Mesendoderm (in vitro differentiated cells): ENCODE results near the gene MYMX.
A peak's percentile ranks its signal among the peaks of the same experiment; 100 is the strongest.
"Not testable (repeated sequence)": the region's sequence is repeated elsewhere in the genome, so short reads cannot be mapped to it uniquely, and the experiment has no call there.

Experiments used
- DNase-seq: peaks from one replicate; pipeline ENCODE4 v3.0.0; 2013
- H2AK5ac ChIP-seq: 2 replicates; pipeline ENCODE4 v1.6.1; 2013; ENCODE audit warnings: low read length, inconsistent platforms
- H2BK120ac ChIP-seq: 2 replicates; pipeline ENCODE4 v1.6.1; 2013; ENCODE audit warnings: low read depth, mild to moderate bottlenecking, low read length, moderate library complexity, mixed read lengths
- H2BK15ac ChIP-seq: replicated peaks from 2 replicates; pipeline ENCODE4 v1.6.1; 2013; ENCODE audit warnings: low read depth, mild to moderate bottlenecking, moderate library complexity
- H2BK5ac ChIP-seq: 2 replicates; pipeline ENCODE4 v1.6.1; 2013; ENCODE audit warnings: low read length, inconsistent platforms
- H3K18ac ChIP-seq: 2 replicates; pipeline ENCODE4 v1.6.1; 2013; ENCODE audit warnings: mild to moderate bottlenecking, low read length, mixed read lengths
- H3K23ac ChIP-seq: one replicate; pipeline ENCODE4 v1.6.1; 2013; ENCODE audit warnings: low read length
- H3K27ac ChIP-seq: 2 replicates; pipeline ENCODE4 v1.5.1; 2013; ENCODE audit warnings: low read depth, mild to moderate bottlenecking, inconsistent platforms, low read length, moderate library complexity
- H3K27me3 ChIP-seq: 2 replicates; pipeline ENCODE4 v1.6.1; 2013; ENCODE audit warnings: low read length, control low read depth, mild to moderate bottlenecking, inconsistent platforms; ENCODE audit not compliant: insufficient read depth, poor library complexity
- H3K36me3 ChIP-seq: 2 replicates; pipeline ENCODE4 v1.6.1; 2013; ENCODE audit warnings: low read length, inconsistent platforms; ENCODE audit not compliant: control insufficient read depth, insufficient read depth
- H3K4ac ChIP-seq: one replicate; pipeline ENCODE4 v1.6.1; 2013; ENCODE audit warnings: low read depth, mild to moderate bottlenecking, low read length, moderate library complexity
- H3K4me1 ChIP-seq: 2 replicates; pipeline ENCODE4 v1.6.1; 2013; ENCODE audit warnings: low read depth, low read length, inconsistent platforms; ENCODE audit not compliant: control insufficient read depth
- H3K4me2 ChIP-seq: 2 replicates; pipeline ENCODE4 v1.6.1; 2013; ENCODE audit warnings: low read length
- H3K4me3 ChIP-seq: 2 replicates; pipeline ENCODE4 v1.5.1; 2013; ENCODE audit warnings: mild to moderate bottlenecking, low read length
- H3K56ac ChIP-seq: one replicate; pipeline ENCODE4 v1.6.1; 2013; ENCODE audit warnings: low read length
- H3K79me1 ChIP-seq: 2 replicates; pipeline ENCODE4 v1.6.1; 2013; ENCODE audit warnings: low read length, inconsistent platforms
- H3K79me2 ChIP-seq: 2 replicates; pipeline ENCODE4 v1.6.1; 2013; ENCODE audit warnings: mild to moderate bottlenecking, low read length; ENCODE audit not compliant: control insufficient read depth, insufficient read depth
- H3K9ac ChIP-seq: 2 replicates; pipeline ENCODE4 v1.6.1; 2013; ENCODE audit warnings: low read length, inconsistent platforms
- H4K5ac ChIP-seq: one replicate; pipeline ENCODE4 v1.6.1; 2013; ENCODE audit warnings: low read length
- H4K8ac ChIP-seq: one replicate; pipeline ENCODE4 v1.6.1; 2013; ENCODE audit warnings: low read depth, mild to moderate bottlenecking, control low read depth, low read length, moderate library complexity
- WGBS: extraction: QIAGEN DNeasy Blood & Tissue Kit; methylation state at CpG from one replicate; pipeline ENCODE4 v1.1.7; 2013; ENCODE audit warnings: low lambda C conversion rate, missing lambda C conversion rate; ENCODE audit not compliant: insufficient coverage; ENCODE audit errors: extremely low coverage; 5-methylcytosine and 5-hydroxymethylcytosine counted together

MYMX gene

GRCh38 chr6:44190715-44191114, 26.0 kb upstream of the MYMX start:
- no peaks in the 10 kb centered on the region for H3K27me3 ChIP-seq
- no CpG with 5 or more reads among the region's 2 CpGs for WGBS
- H3K36me3 ChIP-seq, result no peaks in the 10 kb centered on the region
- no peaks in the 10 kb centered on the region for H3K79me2 ChIP-seq
- no peak overlapping the region for H3K56ac ChIP-seq
- H2BK15ac ChIP-seq, result no peak overlapping the region
- H4K5ac ChIP-seq, result no peak overlapping the region
- H3K4me1 ChIP-seq, result peaks cover 10% of the 10 kb centered on the region
- H3K4ac ChIP-seq, result no peak overlapping the region
- no peak overlapping the region for H2BK5ac ChIP-seq
- no peak overlapping the region for H3K23ac ChIP-seq
- DNase-seq, result no peak
- H2BK120ac ChIP-seq, result no peak overlapping the region
- H3K27ac ChIP-seq, result no peak overlapping the region
- H3K9ac ChIP-seq, result no peak overlapping the region
- H3K18ac ChIP-seq, result no peak overlapping the region
- H4K8ac ChIP-seq, result no peak overlapping the region
- no peaks in the 10 kb centered on the region for H3K79me1 ChIP-seq
- H2AK5ac ChIP-seq, result no peak overlapping the region
- no peak overlapping the region for H3K4me2 ChIP-seq
- no peak overlapping the region for H3K4me3 ChIP-seq

GRCh38 chr6:44192428-44193041, 24.2 kb upstream of the MYMX start:
- Histone ChIP-seq H3K4me1 (peaks cover 8% of the 10 kb centered on the region), H4K5ac (peak overlapping the region; percentile 59), H3K79me1 (no peaks in the 10 kb centered on the region), H3K4me3 (no peak overlapping the region), H3K4me2 (peak overlapping the region; percentile 32), H3K4ac (no peak overlapping the region), H3K56ac (peak overlapping the region; percentile 84), H3K9ac (peak overlapping the region; percentile 32), H3K79me2 (no peaks in the 10 kb centered on the region), H4K8ac (no peak overlapping the region), H3K27me3 (no peaks in the 10 kb centered on the region), H3K18ac (no peak overlapping the region), H2BK120ac (no peak overlapping the region), H2AK5ac (no peak overlapping the region), H2BK15ac (no peak overlapping the region), H3K27ac (no peak overlapping the region), H3K23ac (no peak overlapping the region), H3K36me3 (no peaks in the 10 kb centered on the region), H2BK5ac (peak overlapping the region; percentile 31)
- no CpG with 5 or more reads among the region's 10 CpGs for WGBS
- DNase-seq, result peak; percentile 55

- no peak overlapping the region for H3K4me3 ChIP-seq
- H3K79me1 ChIP-seq, result no peaks in the 10 kb centered on the region
- no peaks in the 10 kb centered on the region for H3K27me3 ChIP-seq
- H4K5ac ChIP-seq, result no peak overlapping the region
- no peaks in the 10 kb centered on the region for H3K36me3 ChIP-seq
- no peak for DNase-seq
- no peak overlapping the region for H3K23ac ChIP-seq
- H3K9ac ChIP-seq, result no peak overlapping the region
- no peak overlapping the region for H2BK5ac ChIP-seq
- H3K79me2 ChIP-seq, result no peaks in the 10 kb centered on the region
- H3K56ac ChIP-seq, result no peak overlapping the region
- no peak overlapping the region for H3K27ac ChIP-seq
- no peak overlapping the region for H3K4me2 ChIP-seq
- H2AK5ac ChIP-seq, result no peak overlapping the region
- H2BK120ac ChIP-seq, result no peak overlapping the region
- H3K4me1 ChIP-seq, result peaks cover 8% of the 10 kb centered on the region
- no peak overlapping the region for H3K4ac ChIP-seq
- H4K8ac ChIP-seq, result no peak overlapping the region
- no peak overlapping the region for H3K18ac ChIP-seq
- no CpG with 5 or more reads among the region's 8 CpGs for WGBS
- no peak overlapping the region for H2BK15ac ChIP-seq
Observed at GRCh38 chr6:44193307-44193910, 23.3 kb upstream of the MYMX start.

- H3K27me3 ChIP-seq, result no peaks in the 10 kb centered on the region
- no peak for DNase-seq
- no CpG with 5 or more reads among the region's 5 CpGs for WGBS
- H3K4me1 ChIP-seq, result peaks cover 8% of the 10 kb centered on the region
- no peak overlapping the region for H4K5ac ChIP-seq
- no peak overlapping the region for H3K27ac ChIP-seq
- no peak overlapping the region for H3K4me2 ChIP-seq
- no peak overlapping the region for H2BK5ac ChIP-seq
- H3K18ac ChIP-seq, result no peak overlapping the region
- no peaks in the 10 kb centered on the region for H3K79me1 ChIP-seq
- no peak overlapping the region for H3K4ac ChIP-seq
- no peaks in the 10 kb centered on the region for H3K36me3 ChIP-seq
- no peak overlapping the region for H3K9ac ChIP-seq
- H3K79me2 ChIP-seq, result no peaks in the 10 kb centered on the region
- H3K4me3 ChIP-seq, result no peak overlapping the region
- no peak overlapping the region for H2BK120ac ChIP-seq
- peak overlapping the region; percentile 45 for H3K23ac ChIP-seq
- no peak overlapping the region for H3K56ac ChIP-seq
- no peak overlapping the region for H2AK5ac ChIP-seq
- no peak overlapping the region for H2BK15ac ChIP-seq
- H4K8ac ChIP-seq, result no peak overlapping the region
Observed at GRCh38 chr6:44194326-44194725, 22.4 kb upstream of the MYMX start.

GRCh38 chr6:44196351-44196750, 20.4 kb upstream of the MYMX start:
- H3K4me1 ChIP-seq, result peaks cover 13% of the 10 kb centered on the region
- not testable (repeated sequence) for H3K27me3 ChIP-seq, H3K27ac ChIP-seq, H3K18ac ChIP-seq, H4K5ac ChIP-seq, H3K79me1 ChIP-seq, H2BK15ac ChIP-seq, H3K56ac ChIP-seq, H3K4ac ChIP-seq, H3K36me3 ChIP-seq, H3K9ac ChIP-seq, H2AK5ac ChIP-seq, H3K4me2 ChIP-seq, DNase-seq, H3K4me3 ChIP-seq, H3K23ac ChIP-seq, H4K8ac ChIP-seq, H2BK5ac ChIP-seq, H3K79me2 ChIP-seq, H2BK120ac ChIP-seq
- no CpG with 5 or more reads among the region's 11 CpGs for WGBS

GRCh38 chr6:44198684-44199083, 18.0 kb upstream of the MYMX start:
- Histone ChIP-seq H4K5ac (no peak overlapping the region), H3K79me2 (no peaks in the 10 kb centered on the region), H3K56ac (no peak overlapping the region), H3K79me1 (no peaks in the 10 kb centered on the region), H3K4me3 (no peak overlapping the region), H3K27ac (no peak overlapping the region), H2BK120ac (no peak overlapping the region), H3K23ac (no peak overlapping the region), H3K18ac (no peak overlapping the region), H3K36me3 (no peaks in the 10 kb centered on the region), H3K4me1 (peaks cover 22% of the 10 kb centered on the region), H2AK5ac (no peak overlapping the region), H2BK15ac (no peak overlapping the region), H3K4me2 (no peak overlapping the region), H4K8ac (no peak overlapping the region), H3K9ac (no peak overlapping the region), H2BK5ac (no peak overlapping the region), H3K27me3 (no peaks in the 10 kb centered on the region), H3K4ac (no peak overlapping the region)
- no CpG with 5 or more reads among the region's 3 CpGs for WGBS
- DNase-seq, result no peak
